BLaER1 treated with 17β-estradiol and CSF1 and Interleukin-3, amounts not matched to agents 10 nM and 100 nM (cell line): ENCODE measurements around the gene TYW3.
"Not testable (repeated sequence)": the region's sequence is repeated elsewhere in the genome, so short reads cannot be mapped to it uniquely, and the experiment has no call there.

Source experiments
- H3K27ac ChIP-seq, 11 experiments: shearing (Covaris generic); formaldehyde crosslinking; 2 replicates each; pipeline ENCODE4 v1.8.1; 2022
- H3K27me3 ChIP-seq, 11 experiments: shearing (Covaris generic); formaldehyde crosslinking; 2 replicates each; pipeline ENCODE4 v1.8.1; 2022
- H3K36me3 ChIP-seq, 11 experiments: shearing (Covaris generic); formaldehyde crosslinking; 2 replicates each; pipeline ENCODE4 v1.8.1; 2022
- H3K4me1 ChIP-seq, 10 experiments: shearing (Covaris generic); formaldehyde crosslinking; 2 replicates each; pipeline ENCODE4 v1.8.1; 2022
- H3K4me2 ChIP-seq, 11 experiments: shearing (Covaris generic); formaldehyde crosslinking; 2 replicates each; pipeline ENCODE4 v1.8.1; 2022
- H3K4me3 ChIP-seq, 10 experiments: shearing (Covaris generic); formaldehyde crosslinking; 2 replicates each; pipeline ENCODE4 v1.8.1; 2022
- H3K9ac ChIP-seq, 11 experiments: shearing (Covaris generic); formaldehyde crosslinking; 2 replicates each; pipeline ENCODE4 v1.8.1; 2022
- H3K9me3 ChIP-seq, 11 experiments: shearing (Covaris generic); formaldehyde crosslinking; replicated peaks in 1 of 11; 2 replicates each; pipeline ENCODE4 v1.8.1; 2022
- H4K20me1 ChIP-seq, 11 experiments: shearing (Covaris generic); formaldehyde crosslinking; 2 replicates each; pipeline ENCODE4 v1.8.1; 2022
- Cebpa-rat ChIP-seq, 11 experiments: shearing (Covaris generic); IDR thresholded peaks; 2 replicates each; pipeline ENCODE4 v1.8.1; 2022

Gene TYW3

DNA sequence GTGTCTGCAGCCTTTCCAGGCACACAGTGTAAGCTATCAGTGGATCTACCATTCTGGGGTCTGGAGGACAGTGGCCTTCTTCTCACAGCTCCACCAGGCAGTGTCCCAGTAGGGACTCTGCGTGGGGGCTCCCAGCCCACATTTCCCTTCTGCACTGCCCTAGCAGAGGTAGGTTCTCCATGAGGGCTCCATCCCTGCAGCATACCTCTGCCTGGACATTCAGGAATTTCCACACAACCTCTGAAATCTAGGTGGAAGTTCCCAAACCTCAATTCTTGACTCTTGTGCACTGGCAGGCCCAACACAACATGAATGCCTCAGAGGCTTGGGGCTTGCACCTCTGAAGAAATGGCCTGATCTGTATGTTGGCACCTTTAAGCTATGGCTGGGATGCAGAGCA, 6.9 kb upstream of the TYW3 start:
- H3K36me3 ChIP-seq, result peaks cover 43 to 71% (median 55%) of the 10 kb centered on the region in 11 experiments
- no peak overlapping the region for H3K4me2 ChIP-seq
- H3K4me1 ChIP-seq, result peaks cover 0 to 7% (median 0%) of the 10 kb centered on the region in 10 experiments; a peak in 3 of 20 replicates
- no peak for TF ChIP-seq Cebpa-rat (IDR thresholded peaks at IDR 0.05)
- H4K20me1 ChIP-seq, result no peaks in the 10 kb centered on the region
- peaks cover 22 to 44% (median 30%) of the 10 kb centered on the region in 11 experiments for H3K9me3 ChIP-seq
- H3K4me3 ChIP-seq, result peak overlapping the region in 2 of 10 experiments; percentile 27 to 32; a peak in 2 of 20 replicates
- H3K27me3 ChIP-seq, result no peaks in the 10 kb centered on the region
- H3K27ac ChIP-seq, result no peak overlapping the region
- H3K9ac ChIP-seq, result no peak overlapping the region

DNA sequence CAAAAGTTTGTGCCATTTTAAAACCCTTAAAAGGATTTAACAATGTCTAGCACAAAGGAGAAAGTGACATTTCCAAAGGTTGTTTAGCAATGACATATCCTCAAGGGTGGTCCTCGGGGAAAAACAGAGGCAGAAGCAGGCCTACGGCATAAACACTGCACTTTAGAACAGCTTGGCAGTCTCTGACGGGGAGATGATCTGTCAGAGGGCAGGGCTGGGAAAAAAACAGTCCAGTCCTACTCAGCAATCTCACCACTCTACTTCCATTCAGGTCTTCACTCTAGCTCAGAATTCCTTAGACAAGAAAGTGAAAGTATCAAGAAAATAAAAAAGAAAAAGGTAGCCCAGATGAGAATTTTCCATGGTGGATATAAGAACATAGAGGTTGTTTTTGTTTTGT, 4.2 kb upstream of the TYW3 start:
- H3K4me1 ChIP-seq, result peaks cover 7 to 19% (median 11%) of the 10 kb centered on the region in 10 experiments
- H3K4me3 ChIP-seq, result no peak overlapping the region
- no peaks in the 10 kb centered on the region for H4K20me1 ChIP-seq
- no peak overlapping the region for H3K27ac ChIP-seq
- H3K27me3 ChIP-seq, result no peaks in the 10 kb centered on the region
- H3K4me2 ChIP-seq, result no peak overlapping the region
- no peak for TF ChIP-seq Cebpa-rat (IDR thresholded peaks at IDR 0.05)
- peaks cover 17 to 44% (median 31%) of the 10 kb centered on the region in 11 experiments for H3K36me3 ChIP-seq
- no peak overlapping the region for H3K9ac ChIP-seq
- H3K9me3 ChIP-seq, result peaks cover 22 to 44% (median 30%) of the 10 kb centered on the region in 11 experiments

DNA sequence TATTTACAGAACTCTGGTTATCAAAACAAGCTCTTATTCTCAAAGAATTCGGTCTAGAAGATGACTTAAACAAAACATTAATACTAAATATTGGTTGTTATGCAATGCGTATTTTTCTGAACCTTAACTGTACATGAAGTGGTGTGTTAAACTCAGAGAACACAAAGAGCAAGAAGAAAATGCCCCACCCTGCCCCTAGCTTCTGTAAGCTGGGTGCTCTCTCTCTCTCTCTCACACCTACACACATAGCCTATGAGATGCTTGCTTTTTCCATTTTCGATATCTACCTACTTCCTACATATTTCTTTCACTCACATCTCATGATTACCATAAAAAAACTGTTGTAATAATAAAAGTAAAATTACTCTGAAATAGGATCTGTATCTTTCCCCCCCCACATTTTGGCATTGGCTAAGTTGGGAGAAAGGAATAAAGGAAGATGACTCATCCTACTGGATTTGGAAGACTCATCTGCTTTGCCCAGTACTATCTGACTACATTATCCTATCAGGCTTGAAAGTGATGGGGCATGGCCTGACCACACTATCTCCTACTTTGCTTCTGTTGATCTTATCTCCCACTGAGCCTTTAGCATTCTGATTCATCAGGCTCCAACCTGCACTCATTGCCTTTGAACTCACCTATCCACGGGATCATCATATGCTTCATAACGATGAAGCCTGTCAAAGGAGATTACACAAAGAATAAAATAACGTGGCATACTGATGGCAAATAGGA, 3.0 kb upstream of the TYW3 start:
- Histone ChIP-seq H3K9me3 (peaks cover 22 to 40% (median 28%) of the 10 kb centered on the region in 11 experiments), H3K36me3 (peaks cover 8 to 35% (median 25%) of the 10 kb centered on the region in 11 experiments; a peak in 21 of 22 replicates), H4K20me1 (peaks cover 0 to 10% (median 0%) of the 10 kb centered on the region in 11 experiments; a peak in 4 of 22 replicates), H3K4me2 (no peak overlapping the region), H3K4me3 (no peak overlapping the region), H3K27me3 (no peaks in the 10 kb centered on the region), H3K9ac (no peak overlapping the region), H3K4me1 (peaks cover 17 to 30% (median 22%) of the 10 kb centered on the region in 10 experiments), H3K27ac (no peak overlapping the region)
- TF ChIP-seq Cebpa-rat (IDR thresholded peaks at IDR 0.05), result no peak

DNA sequence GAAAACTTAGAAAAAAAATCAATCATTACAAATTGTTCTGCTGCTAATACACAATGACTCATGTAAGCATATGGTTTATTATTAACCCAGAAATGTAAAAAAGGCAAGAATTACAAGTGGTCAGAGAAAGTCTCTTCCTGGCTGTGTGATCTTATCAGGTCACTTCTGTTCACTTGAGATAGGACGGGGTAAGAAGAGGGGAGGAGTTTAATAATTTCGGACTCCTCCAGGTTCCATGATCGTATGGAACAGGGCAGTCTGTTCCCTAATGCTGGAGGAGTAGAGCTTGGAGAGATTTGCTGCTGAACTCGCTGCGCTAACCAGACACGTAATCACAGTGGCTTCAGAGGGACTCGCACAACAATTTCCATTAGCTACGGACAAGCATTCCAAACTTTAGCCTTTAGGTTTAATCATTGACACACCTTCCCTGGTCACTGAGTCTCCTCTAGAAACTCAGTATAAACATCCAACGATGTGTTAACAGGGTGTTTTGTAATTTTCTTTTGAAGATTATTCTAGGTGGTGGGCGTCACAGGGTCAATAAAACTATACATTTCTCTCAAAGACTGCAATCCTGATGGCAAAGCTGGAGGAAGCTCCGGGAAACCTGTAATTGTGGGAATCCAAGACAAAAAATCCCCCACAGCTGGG, 1.4 kb upstream of the TYW3 start:
- Histone ChIP-seq H3K36me3 (peaks cover 3 to 30% (median 27%) of the 10 kb centered on the region in 11 experiments; a peak in 21 of 22 replicates), H3K4me2 (peak overlapping the region; percentile 79 to 94 (median 83)), H3K9ac (peak overlapping the region in 2 of 11 experiments; percentile 89 to 93; a peak in 2 of 22 replicates), H3K4me1 (peaks cover 20 to 37% (median 27%) of the 10 kb centered on the region in 10 experiments), H3K27me3 (no peaks in the 10 kb centered on the region), H3K9me3 (peaks cover 7 to 23% (median 12%) of the 10 kb centered on the region in 11 experiments), H4K20me1 (peaks cover 0 to 22% (median 0%) of the 10 kb centered on the region in 11 experiments; a peak in 5 of 22 replicates), H3K4me3 (peak overlapping the region in 6 of 10 experiments; percentile 69 to 89 (median 85); a peak in 10 of 20 replicates), H3K27ac (no peak overlapping the region)
- no peak for TF ChIP-seq Cebpa-rat (IDR thresholded peaks at IDR 0.05)

DNA sequence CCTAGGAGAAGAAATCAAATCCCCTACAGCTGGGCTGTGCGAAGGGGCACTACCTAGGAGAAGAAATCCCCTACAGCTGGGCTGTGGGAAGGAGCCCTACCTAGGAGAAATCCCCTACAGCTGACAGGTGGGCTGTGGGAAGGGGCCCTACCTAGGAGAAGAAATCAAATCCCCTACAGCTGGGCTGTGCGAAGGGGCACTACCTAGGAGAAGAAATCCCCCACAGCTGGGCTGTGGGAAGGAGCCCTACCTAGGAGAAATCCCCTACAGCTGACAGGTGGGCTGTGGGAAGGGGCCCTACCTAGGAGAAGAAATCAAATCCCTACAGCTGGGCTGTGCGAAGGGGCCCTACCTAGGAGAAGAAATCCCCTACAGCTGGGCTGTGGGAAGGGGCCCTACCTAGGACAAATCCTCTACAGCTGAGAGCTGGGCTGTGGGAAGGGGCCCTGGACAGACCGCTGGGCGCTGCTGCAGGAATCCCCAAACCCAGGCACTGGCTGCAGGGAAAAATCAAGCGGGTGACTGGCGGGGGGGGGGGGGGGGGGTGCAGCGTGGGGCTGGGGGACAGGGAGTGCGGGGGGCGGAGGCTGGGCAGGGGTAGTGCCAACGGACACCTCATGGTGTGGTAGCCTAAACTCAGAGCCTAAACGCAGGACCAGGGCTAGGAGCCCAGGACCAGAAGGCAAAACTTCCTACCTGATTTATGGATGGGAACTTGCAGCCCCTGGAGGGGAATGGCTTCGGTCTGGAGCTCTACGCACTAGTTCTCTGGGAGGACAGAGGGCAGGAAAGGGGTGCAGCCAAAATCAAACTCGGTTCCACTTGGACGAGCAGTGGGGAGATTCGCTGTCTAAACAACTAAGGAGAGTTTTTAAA, 643 bp upstream of the TYW3 start:
- Histone ChIP-seq H3K27ac (peak overlapping the region; percentile 87 to 98 (median 95); a peak in 21 of 22 replicates), H3K4me1 (peaks cover 20 to 37% (median 27%) of the 10 kb centered on the region in 10 experiments), H3K36me3 (peaks cover 11 to 33% (median 29%) of the 10 kb centered on the region in 11 experiments), H3K9me3 (peaks cover 0 to 16% (median 4%) of the 10 kb centered on the region in 11 experiments; a peak in 11 of 22 replicates), H3K9ac (peak overlapping the region; percentile 87 to 97 (median 93)), H3K4me2 (peak overlapping the region; percentile 79 to 94 (median 83)), H4K20me1 (peaks cover 0 to 22% (median 0%) of the 10 kb centered on the region in 11 experiments; a peak in 5 of 22 replicates), H3K4me3 (peak overlapping the region; percentile 69 to 89 (median 85))
- H3K27me3 ChIP-seq, result not testable (repeated sequence)

DNA sequence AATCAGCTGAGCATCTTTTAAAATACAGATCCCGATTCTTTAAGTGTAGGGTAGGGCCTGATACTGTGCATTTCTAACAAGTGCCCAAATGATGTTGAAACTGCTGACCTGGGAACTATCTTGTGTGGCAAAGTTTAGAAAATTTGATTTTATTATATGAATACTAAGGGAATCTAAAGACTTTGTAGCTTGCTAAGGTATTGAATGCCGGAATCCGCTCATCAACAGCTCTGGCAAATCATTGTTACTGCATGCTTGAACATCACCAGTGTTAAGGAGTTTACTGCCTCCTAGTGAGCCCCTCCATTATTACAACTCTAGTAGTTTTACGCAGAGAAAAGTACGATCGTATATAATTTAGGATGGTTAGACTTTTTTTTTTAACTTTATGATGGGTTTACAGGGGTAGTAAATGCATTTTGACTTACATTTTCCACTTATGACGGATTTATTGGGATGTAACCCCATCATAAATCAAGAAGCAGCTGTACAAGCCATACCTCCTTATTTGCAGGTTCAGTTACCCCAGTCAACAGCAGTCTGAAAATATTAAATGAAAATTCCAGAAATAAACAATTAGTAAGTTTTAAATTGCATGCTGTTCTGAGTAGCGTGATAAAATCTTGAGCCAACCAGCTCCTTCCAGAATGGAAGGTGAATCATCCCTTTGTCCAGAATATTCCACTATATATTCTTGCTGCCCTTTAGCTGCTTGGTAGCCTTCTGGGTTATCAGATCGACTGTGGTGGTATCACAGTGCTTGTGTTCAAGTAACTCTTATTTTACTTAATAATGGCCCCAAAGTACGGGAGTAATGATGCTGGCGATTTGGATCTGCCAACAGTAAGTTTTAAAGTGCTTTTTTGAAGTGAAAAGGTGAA, 892 bp downstream of the TYW3 start:
- Histone ChIP-seq H4K20me1 (peaks cover 0 to 22% (median 4%) of the 10 kb centered on the region in 11 experiments; a peak in 5 of 22 replicates), H3K4me2 (peak overlapping the region; percentile 66 to 94 (median 82))
- TF ChIP-seq Cebpa-rat (IDR thresholded peaks at IDR 0.05), result no peak

DNA sequence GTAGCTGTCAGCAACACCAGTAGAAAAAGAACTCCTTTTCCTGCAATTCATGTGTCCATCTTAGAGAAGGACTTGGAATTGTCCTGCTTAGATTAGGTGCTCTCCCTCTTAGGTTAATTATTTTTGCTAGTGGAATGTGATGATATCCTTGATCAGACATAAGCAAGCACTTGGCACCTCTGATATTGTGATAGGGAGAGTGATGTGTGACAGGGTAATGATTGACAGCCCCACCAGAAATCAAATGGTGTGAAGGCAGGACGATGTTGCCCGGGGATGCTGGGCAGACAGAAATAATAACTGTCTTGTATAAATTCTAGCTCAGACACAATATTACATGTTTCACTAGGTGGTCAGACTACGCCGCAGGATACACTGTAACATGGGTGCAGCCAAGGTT, 4.4 kb downstream of the TYW3 start:
- no peak for TF ChIP-seq Cebpa-rat (IDR thresholded peaks at IDR 0.05)
- Histone ChIP-seq H3K36me3 (peaks cover 61 to 77% (median 71%) of the 10 kb centered on the region in 11 experiments), H3K27me3 (no peaks in the 10 kb centered on the region)

More for the DNA sequence above, 892 bp downstream of the TYW3 start:
- H3K9me3 ChIP-seq, result peaks cover 0 to 13% (median 7%) of the 10 kb centered on the region in 11 experiments; a peak in 10 of 22 replicates
- peaks cover 20 to 37% (median 27%) of the 10 kb centered on the region in 10 experiments for H3K4me1 ChIP-seq
- peak overlapping the region; percentile 87 to 97 (median 93) for H3K9ac ChIP-seq
- H3K4me3 ChIP-seq, result peak overlapping the region; percentile 69 to 89 (median 85)
- peaks cover 26 to 44% (median 40%) of the 10 kb centered on the region in 11 experiments for H3K36me3 ChIP-seq
- H3K27ac ChIP-seq, result peak overlapping the region; percentile 87 to 98 (median 95)
- no peaks in the 10 kb centered on the region for H3K27me3 ChIP-seq

DNA sequence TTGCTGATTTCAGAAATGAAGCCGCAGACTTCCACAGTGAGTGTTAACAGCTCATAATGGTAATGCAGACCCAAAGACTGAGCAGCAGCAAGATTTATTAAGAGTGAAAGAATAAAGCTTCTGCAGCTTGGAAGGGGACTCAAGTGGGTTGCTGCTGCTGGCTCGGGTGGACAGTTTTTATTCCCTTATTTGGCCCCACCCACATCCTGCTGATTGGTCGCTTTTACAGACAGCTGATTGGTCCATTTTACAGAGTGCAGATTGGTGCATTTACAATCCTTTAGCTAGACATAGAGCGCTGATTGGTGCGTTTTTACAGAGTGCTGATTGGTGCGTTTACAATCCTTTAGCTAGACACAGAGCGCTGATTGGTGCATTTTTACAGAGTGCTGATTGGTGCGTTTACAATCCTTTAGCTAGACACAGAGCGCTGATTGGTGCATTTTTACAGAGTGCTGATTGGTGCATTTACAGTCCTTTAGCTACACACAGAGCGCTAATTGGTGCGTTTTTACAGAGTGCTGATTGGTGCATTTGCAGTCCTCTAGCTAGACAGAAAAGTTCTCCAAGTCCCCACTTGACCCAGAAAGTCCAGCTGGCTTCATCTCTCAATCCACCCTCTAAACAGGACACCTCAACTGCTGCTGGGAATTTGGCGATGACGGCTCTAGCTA, 7.5 kb downstream of the TYW3 start:
- not testable (repeated sequence) for H3K27me3 ChIP-seq, H3K4me1 ChIP-seq, H3K9ac ChIP-seq, H3K4me2 ChIP-seq, H4K20me1 ChIP-seq, H3K27ac ChIP-seq, H3K4me3 ChIP-seq
- H3K9me3 ChIP-seq, result peaks cover 63 to 76% (median 69%) of the 10 kb centered on the region in 11 experiments
- H3K36me3 ChIP-seq, result peaks cover 92 to 100% (median 99%) of the 10 kb centered on the region in 11 experiments

More for the DNA sequence above, 4.4 kb downstream of the TYW3 start:
- Histone ChIP-seq H3K4me1 (peaks cover 11 to 19% (median 15%) of the 10 kb centered on the region in 10 experiments), H3K9me3 (peaks cover 32 to 45% (median 38%) of the 10 kb centered on the region in 11 experiments), H3K4me3 (no peak overlapping the region), H3K27ac (no peak overlapping the region), H3K4me2 (no peak overlapping the region), H3K9ac (no peak overlapping the region), H4K20me1 (peaks cover 0 to 22% (median 4%) of the 10 kb centered on the region in 11 experiments; a peak in 5 of 22 replicates)

DNA sequence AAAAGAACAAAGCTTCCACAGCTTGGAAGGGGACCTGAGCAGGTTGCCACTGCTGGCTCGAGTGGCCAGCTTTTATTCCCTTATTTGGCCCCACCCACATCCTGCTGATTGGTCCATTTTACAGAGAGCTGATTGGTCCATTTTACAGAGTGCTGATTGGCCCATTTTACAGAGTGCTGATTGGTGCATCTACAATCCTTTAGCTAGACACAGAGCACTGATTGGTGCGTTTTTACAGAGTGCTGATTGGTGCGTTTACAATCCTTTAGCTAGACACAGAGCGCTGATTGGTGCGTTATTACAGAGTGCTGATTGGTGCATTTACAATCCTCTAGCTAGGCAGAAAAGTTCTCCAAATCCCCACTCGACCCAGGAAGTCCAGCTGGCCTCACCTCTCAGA, 12.3 kb downstream of the TYW3 start:
- H3K4me2 ChIP-seq, H3K27ac ChIP-seq, H3K9ac ChIP-seq, H3K27me3 ChIP-seq, H3K4me3 ChIP-seq, H3K4me1 ChIP-seq: not testable (repeated sequence)
- Histone ChIP-seq H3K36me3 (peaks cover 90 to 100% (median 94%) of the 10 kb centered on the region in 11 experiments), H4K20me1 (peaks cover 0 to 14% (median 0%) of the 10 kb centered on the region in 11 experiments; a peak in 1 of 22 replicates), H3K9me3 (peaks cover 48 to 59% (median 53%) of the 10 kb centered on the region in 11 experiments)
